SH-SY5Y (cell line): Measurements from ENCODE around the gene PTPN7.

Source experiments
- GATA2 ChIP-seq: IDR thresholded peaks from 2 replicates; pipeline ENCODE4 v1.6.1; 2011; ENCODE audit warnings: mild to moderate bottlenecking, low read depth, low read length
- GATA3 ChIP-seq: IDR thresholded peaks from 2 replicates; pipeline ENCODE4 v1.6.1; 2011; ENCODE audit warnings: low read depth, mild to moderate bottlenecking, low read length, moderate library complexity

DNA sequence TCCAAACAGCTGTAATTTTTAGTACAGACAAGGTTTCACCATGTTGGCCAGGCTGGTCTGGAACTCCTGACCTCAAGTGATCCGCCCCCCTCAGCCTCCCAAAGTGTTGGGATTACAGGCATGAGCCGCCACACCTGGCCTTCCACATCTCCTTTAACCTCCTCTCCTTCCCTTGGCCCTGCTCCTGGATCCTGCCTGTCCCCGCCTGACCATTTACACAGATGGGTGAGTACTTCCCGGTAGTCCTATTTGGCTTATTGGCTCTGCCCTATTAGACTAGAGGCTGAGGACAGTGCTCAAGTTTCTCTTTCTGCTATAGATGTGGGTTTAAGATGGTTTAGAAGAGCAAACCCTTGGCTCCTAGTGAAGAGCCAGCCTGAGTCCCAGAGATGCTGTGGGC, 7.1 kb downstream of the PTPN7 start:
- TF ChIP-seq GATA2 (no peak), GATA3 (no peak)
